SK-N-MC (cell line): Measurements from ENCODE around the gene ENKUR.

Source experiments
- EZH2 ChIP-seq: fragments of 200-600 bp; sonication (generic); IDR thresholded peaks from one replicate; pipeline ENCODE4 v1.6.1; 2017; ENCODE audit warnings: antibody characterized with exemption
- FOXP2 ChIP-seq: optimal IDR thresholded peaks from 2 replicates; pipeline ENCODE3; 2011; ENCODE audit warnings: mild to moderate bottlenecking, moderate library complexity; ENCODE audit not compliant: insufficient read depth; ENCODE audit errors: extremely low read length, control extremely low read depth
- POLR2AphosphoS5 ChIP-seq: IDR thresholded peaks from 2 replicates; pipeline ENCODE4 v1.6.1; 2012; ENCODE audit warnings: mild to moderate bottlenecking, low read depth, low read length, borderline replicate concordance

- no peak for TF ChIP-seq POLR2AphosphoS5
- TF ChIP-seq EZH2: no peak
- TF ChIP-seq FOXP2: no peak
Measured at GRCh38 chr10:25047591-25048301, 31.8 kb upstream of the ENKUR start.
